HG03378 (cell line): ENCODE results near the gene PRSS36.

Experiments
- ATAC-seq: cut with Tn5 transposase; IDR thresholded peaks from one replicate; pipeline ENCODE4 v1.9.1; 2021; ENCODE audit warnings: mild to moderate bottlenecking, moderate library complexity; ENCODE audit not compliant: unreplicated experiment

Gene PRSS36

GRCh38 chr16:31128711-31129567 lies 20.9 kb downstream of the PRSS36 start:
- no peak for ATAC-seq

- ATAC-seq: no peak
These were observed 22.7 kb downstream of the PRSS36 start for GRCh38 chr16:31127182-31127581.

- ATAC-seq: no peak
These were observed 24.0 kb downstream of the PRSS36 start for GRCh38 chr16:31125844-31126243.

- ATAC-seq: no peak
These were observed 29.7 kb downstream of the PRSS36 start for GRCh38 chr16:31120129-31120528.

GRCh38 chr16:31118223-31119155 lies 31.4 kb downstream of the PRSS36 start:
- ATAC-seq: no peak

GRCh38 chr16:31117384-31118222 lies 32.3 kb downstream of the PRSS36 start, which contains the start of gene KAT8:
KAT8 (plus strand) TSS chr16:31117664; CDS start chr16:31117682, 18 bp downstream.
- peak; percentile 73 for ATAC-seq

GRCh38 chr16:31114468-31114867 lies 35.4 kb downstream of the PRSS36 start:
- ATAC-seq: no peak

- no peak for ATAC-seq
These were observed 36.4 kb downstream of the PRSS36 start for GRCh38 chr16:31113121-31114120.

GRCh38 chr16:31112711-31113110 lies 37.2 kb downstream of the PRSS36 start:
- no peak for ATAC-seq

GRCh38 chr16:31111881-31112466 lies 37.9 kb downstream of the PRSS36 start:
- no peak for ATAC-seq

- ATAC-seq: no peak
These were observed 39.5 kb downstream of the PRSS36 start for GRCh38 chr16:31110106-31111034.

GRCh38 chr16:31109622-31110021 lies 40.2 kb downstream of the PRSS36 start:
- ATAC-seq: no peak

- no peak for ATAC-seq
These were observed 40.9 kb downstream of the PRSS36 start for GRCh38 chr16:31108794-31109558.

GRCh38 chr16:31108035-31108793 lies 41.7 kb downstream of the PRSS36 start, which contains the start of gene BCKDK:
BCKDK (plus strand) TSS chr16:31108386; CDS start chr16:31109224, 838 bp downstream.
- ATAC-seq: peak; percentile 60

- peak; percentile 60 for ATAC-seq
These were observed 42.4 kb downstream of the PRSS36 start for GRCh38 chr16:31107465-31107867.
